ENCODE data around the gene PLET1.

DNA sequence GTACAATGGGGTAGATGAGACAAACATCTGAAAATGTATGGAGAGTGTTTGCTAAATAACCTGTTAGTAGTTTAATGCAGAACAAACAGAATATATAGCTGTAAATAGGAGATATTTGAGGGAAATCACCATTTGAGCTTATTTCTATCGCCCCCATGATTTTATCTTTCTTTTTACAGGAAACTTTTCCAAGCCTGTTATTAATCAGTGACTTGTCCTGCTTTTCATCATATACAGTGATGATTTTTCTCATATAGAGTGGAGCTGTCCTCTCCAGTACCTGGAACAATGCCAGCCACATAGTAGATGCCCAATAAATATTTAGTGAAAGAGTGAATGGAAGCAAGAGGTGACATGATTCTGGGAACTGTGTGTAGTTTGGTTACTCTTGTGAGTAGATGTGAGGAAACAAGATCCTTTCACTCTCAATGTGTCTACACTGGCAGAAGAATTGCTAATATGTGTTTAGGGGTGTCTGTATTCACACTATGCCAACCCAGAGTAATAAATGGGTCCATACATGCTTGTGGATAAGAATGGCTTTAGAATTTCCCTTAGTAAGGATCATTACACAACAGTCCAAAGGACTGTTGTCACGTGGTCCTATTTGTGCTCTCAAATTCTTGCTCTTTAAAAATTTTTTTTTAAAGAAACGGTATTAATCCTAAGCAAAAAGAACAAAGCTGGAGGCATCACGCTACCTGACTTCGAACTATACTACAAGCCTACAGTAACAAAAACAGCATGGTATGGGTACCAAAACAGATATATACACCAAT is 36.7 kb downstream of the PLET1 start:
- TF ChIP-seq ZNF274 (IDR thresholded peaks at IDR 0.05; ENCODE audit: low read depth, low read length) (no peak), YY1 (IDR thresholded peaks at IDR 0.05; ENCODE audit: insufficient read depth, insufficient read length) (no peak)
